Hepatocyte (in vitro differentiated cells): Measurements from ENCODE around the gene FUBP3. TPM values are rescaled to one million over a fixed set of nuclear protein-coding genes. Genes with fewer than 3 reads are reported as not detected.

Experiments used
- DNase-seq: peaks from one replicate; pipeline ENCODE4 v3.0.0-alpha.2; 2016; ENCODE audit warnings: low spot score
- H2AFZ ChIP-seq: fragments of 200-600 bp; sonication (generic); 2 replicates; pipeline ENCODE4 v1.6.0; 2016; ENCODE audit warnings: antibody characterized with exemption, mild to moderate bottlenecking
- H3K27ac ChIP-seq: fragments of 200-600 bp; sonication (generic); 2 replicates; pipeline ENCODE4 v1.5.1; 2016; ENCODE audit warnings: mild to moderate bottlenecking
- H3K27me3 ChIP-seq: fragments of 200-600 bp; sonication (generic); 2 replicates; pipeline ENCODE4 v1.6.1; 2016
- H3K36me3 ChIP-seq: fragments of 200-600 bp; sonication (generic); replicated peaks from 2 replicates; pipeline ENCODE4 v1.5.1; 2016; ENCODE audit warnings: low read depth; ENCODE audit not compliant: insufficient read depth
- H3K4me1 ChIP-seq: fragments of 200-600 bp; sonication (generic); 2 replicates; pipeline ENCODE4 v1.5.1; 2016; ENCODE audit warnings: mild to moderate bottlenecking, moderate library complexity; ENCODE audit not compliant: insufficient read depth
- H3K4me2 ChIP-seq: fragments of 200-600 bp; sonication (generic); 2 replicates; pipeline ENCODE4 v1.6.0; 2016
- H3K4me3 ChIP-seq: fragments of 200-600 bp; sonication (generic); 2 replicates; pipeline ENCODE4 v1.5.1; 2016; ENCODE audit warnings: mild to moderate bottlenecking
- H3K79me2 ChIP-seq: fragments of 200-600 bp; sonication (generic); 2 replicates; pipeline ENCODE4 v1.6.0; 2017; ENCODE audit warnings: mild to moderate bottlenecking
- H3K9me2 ChIP-seq: fragments of 200-600 bp; sonication (generic); replicated peaks from 2 replicates; pipeline ENCODE4 v1.6.0; 2017; ENCODE audit warnings: mild to moderate bottlenecking; ENCODE audit not compliant: insufficient read depth
- H3K9me3 ChIP-seq: fragments of 200-600 bp; sonication (generic); 2 replicates; pipeline ENCODE4 v1.5.1; 2016; ENCODE audit warnings: low read depth, mild to moderate bottlenecking
- H4K20me1 ChIP-seq: fragments of 200-600 bp; sonication (generic); 2 replicates; pipeline ENCODE4 v1.6.0; 2016; ENCODE audit warnings: mild to moderate bottlenecking; ENCODE audit not compliant: insufficient read depth, poor library complexity, severe bottlenecking
- CTCF ChIP-seq: fragments of 200-600 bp; sonication (generic); IDR thresholded peaks from 2 replicates; pipeline ENCODE4 v1.5.1; 2016; ENCODE audit warnings: antibody characterized with exemption, mild to moderate bottlenecking; ENCODE audit not compliant: poor library complexity
- EZH2 ChIP-seq: fragments of 200-600 bp; sonication (generic); IDR thresholded peaks from 2 replicates; pipeline ENCODE4 v1.6.1; 2016; ENCODE audit warnings: antibody characterized with exemption, mild to moderate bottlenecking, borderline replicate concordance
- EZH2phosphoT487 ChIP-seq: fragments of 200-600 bp; sonication (generic); IDR thresholded peaks from one replicate; pipeline ENCODE4 v1.6.1; 2018; ENCODE audit warnings: antibody characterized with exemption, mild to moderate bottlenecking, low read depth, moderate library complexity; ENCODE audit not compliant: unreplicated experiment, severe bottlenecking
- WGBS: methylation state at CpG from one replicate; pipeline ENCODE4 v1.1.6; 2016; ENCODE audit warnings: low lambda C conversion rate; ENCODE audit errors: missing lambda C conversion rate; 5-methylcytosine and 5-hydroxymethylcytosine counted together
- polyA plus RNA-seq: library from polyadenylated mRNA; unstranded; fragments of >200 nt; fragmentation: Nextera tagmentation; extraction: Ambion mirVana; gene quantifications from 2 replicates; pipeline ENCODE4 v1.2.1, GENCODE V29; 2016
- total RNA-seq: library from RNA; depleted of rRNA; stranded (reverse); fragments of >200 nt; gene quantifications from 2 replicates; pipeline ENCODE4 v1.2.3, GENCODE V29; 2014

Gene FUBP3
- total and polyA plus RNA-seq, 2 experiments from 2014 or later = 55.1 to 56.1 TPM

DNA sequence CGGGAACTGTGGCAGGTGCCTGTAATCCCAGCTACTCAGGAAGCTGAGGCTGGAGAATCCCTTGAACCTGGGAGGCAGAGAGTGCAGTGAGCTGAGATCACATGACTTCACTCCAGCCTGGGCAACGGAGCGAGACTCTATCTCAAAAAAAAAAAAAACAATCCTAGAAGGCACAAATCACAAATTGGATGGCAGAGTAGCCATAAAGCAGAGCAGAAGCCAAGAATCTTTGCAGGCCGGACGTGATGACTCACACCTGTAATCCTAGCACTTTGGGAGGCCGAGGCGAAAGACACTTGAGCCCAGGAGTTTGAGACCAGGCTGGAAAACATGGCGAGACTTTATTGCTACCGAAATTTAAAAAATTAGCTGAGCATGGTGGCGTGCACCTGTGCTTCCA is 9.2 kb upstream of the FUBP3 start:
- H3K4me2 ChIP-seq = no peak overlapping the region
- 74% methylated on average over 10 of the region's 10 CpGs for WGBS
- H3K4me1 ChIP-seq = no peaks in the 10 kb centered on the region
- no peaks in the 10 kb centered on the region for H3K9me2 ChIP-seq
- H4K20me1 ChIP-seq = no peaks in the 10 kb centered on the region
- H3K79me2 ChIP-seq = no peaks in the 10 kb centered on the region
- H3K27me3 ChIP-seq = no peaks in the 10 kb centered on the region
- no peak for TF ChIP-seq EZH2phosphoT487
- no peak for TF ChIP-seq CTCF
- TF ChIP-seq EZH2 = no peak
- no peak overlapping the region for H3K27ac ChIP-seq
- no peak overlapping the region for H3K4me3 ChIP-seq
- H2AFZ ChIP-seq = no peak overlapping the region
- no peak for DNase-seq
- no peaks in the 10 kb centered on the region for H3K9me3 ChIP-seq
- H3K36me3 ChIP-seq = no peaks in the 10 kb centered on the region

GRCh38 chr9:130575514-130575913 is 3.9 kb upstream of the FUBP3 start:
- Histone ChIP-seq H3K27ac (no peak overlapping the region), H3K36me3 (no peaks in the 10 kb centered on the region)
- 94% methylated on average over 3 of the region's 3 CpGs for WGBS

GRCh38 chr9:130576176-130576575 is 3.2 kb upstream of the FUBP3 start:
- Histone ChIP-seq H3K4me2 (peak overlapping the region; percentile 4), H3K9me2 (no peaks in the 10 kb centered on the region), H3K9me3 (no peaks in the 10 kb centered on the region), H3K79me2 (peaks cover 24% of the 10 kb centered on the region), H3K27ac (peak overlapping the region; percentile 14), H3K36me3 (no peaks in the 10 kb centered on the region), H3K4me1 (peaks cover 18% of the 10 kb centered on the region), H2AFZ (peak overlapping the region; percentile 28), H4K20me1 (peaks cover 11% of the 10 kb centered on the region), H3K27me3 (no peaks in the 10 kb centered on the region), H3K4me3 (no peak overlapping the region)
- TF ChIP-seq CTCF (no peak), EZH2phosphoT487 (no peak), EZH2 (no peak)
- 54% methylated on average over 4 of the region's 4 CpGs for WGBS
- no peak for DNase-seq

More at GRCh38 chr9:130575514-130575913, 3.9 kb upstream of the FUBP3 start:
- Histone ChIP-seq H4K20me1 (peaks cover 4% of the 10 kb centered on the region), H2AFZ (no peak overlapping the region), H3K4me2 (no peak overlapping the region), H3K4me1 (peaks cover 11% of the 10 kb centered on the region), H3K27me3 (no peaks in the 10 kb centered on the region), H3K79me2 (peaks cover 18% of the 10 kb centered on the region), H3K9me3 (no peaks in the 10 kb centered on the region), H3K4me3 (no peak overlapping the region), H3K9me2 (no peaks in the 10 kb centered on the region)
- TF ChIP-seq CTCF = no peak
- no peak for TF ChIP-seq EZH2phosphoT487
- no peak for TF ChIP-seq EZH2
- no peak for DNase-seq
